GM23248 (cell line): ENCODE results near the gene CYB561A3. TPM values are rescaled to one million over a fixed set of nuclear protein-coding genes. Genes with fewer than 3 reads are reported as not detected.

Experiments used
- DNase-seq: peaks from one replicate; pipeline ENCODE4 v3.0.0-alpha.2; 2015
- H2AFZ ChIP-seq: fragments of 200-600 bp; sonication (generic); 2 replicates; pipeline ENCODE4 v1.6.1; 2016; ENCODE audit warnings: antibody characterized with exemption
- H3F3A ChIP-seq: fragments of 200-600 bp; sonication (generic); 2 replicates; pipeline ENCODE4 v1.6.1; 2016; ENCODE audit warnings: mild to moderate bottlenecking, antibody characterized with exemption, mixed run types; ENCODE audit not compliant: insufficient read depth
- H3K27ac ChIP-seq: fragments of 200-600 bp; sonication (generic); 2 replicates; pipeline ENCODE4 v1.5.1; 2016; ENCODE audit warnings: mild to moderate bottlenecking
- H3K27me3 ChIP-seq: fragments of 200-600 bp; sonication (generic); replicated peaks from 2 replicates; pipeline ENCODE4 v1.6.1; 2016; ENCODE audit warnings: mild to moderate bottlenecking; ENCODE audit not compliant: insufficient read depth
- H3K36me3 ChIP-seq: fragments of 200-600 bp; sonication (generic); 2 replicates; pipeline ENCODE4 v1.6.1; 2016; ENCODE audit warnings: low read depth, mild to moderate bottlenecking
- H3K4me1 ChIP-seq: fragments of 200-600 bp; sonication (generic); 2 replicates; pipeline ENCODE4 v1.6.1; 2016; ENCODE audit warnings: mild to moderate bottlenecking; ENCODE audit not compliant: insufficient read depth
- H3K4me2 ChIP-seq: fragments of 200-600 bp; sonication (generic); one replicate; pipeline ENCODE4 v1.6.1; 2016; ENCODE audit warnings: mild to moderate bottlenecking; ENCODE audit not compliant: unreplicated experiment
- H3K4me3 ChIP-seq: fragments of 200-600 bp; sonication (generic); 2 replicates; pipeline ENCODE4 v1.5.1; 2016; ENCODE audit warnings: mild to moderate bottlenecking
- H3K79me2 ChIP-seq: fragments of 200-600 bp; sonication (generic); 2 replicates; pipeline ENCODE4 v1.6.1; 2016; ENCODE audit warnings: mild to moderate bottlenecking; ENCODE audit not compliant: insufficient read depth
- H3K9ac ChIP-seq: fragments of 200-600 bp; sonication (generic); 2 replicates; pipeline ENCODE4 v1.6.1; 2016; ENCODE audit warnings: mild to moderate bottlenecking
- H3K9me2 ChIP-seq: fragments of 200-600 bp; sonication (generic); 2 replicates; pipeline ENCODE4 v1.6.1; 2016; ENCODE audit warnings: mixed run types, mild to moderate bottlenecking, moderate library complexity; ENCODE audit not compliant: insufficient read depth
- H3K9me3 ChIP-seq: fragments of 200-600 bp; sonication (generic); one replicate; pipeline ENCODE4 v1.6.1; 2017; ENCODE audit warnings: low read depth
- H4K20me1 ChIP-seq: fragments of 200-600 bp; sonication (generic); 2 replicates; pipeline ENCODE4 v1.6.0; 2016; ENCODE audit not compliant: insufficient read depth
- EZH2 ChIP-seq: fragments of 200-600 bp; sonication (generic); IDR thresholded peaks from 2 replicates; pipeline ENCODE4 v1.6.1; 2018; ENCODE audit warnings: antibody characterized with exemption, mild to moderate bottlenecking; ENCODE audit not compliant: insufficient read depth, poor library complexity, severe bottlenecking
- EZH2phosphoT487 ChIP-seq: fragments of 200-600 bp; sonication (generic); IDR thresholded peaks from 2 replicates; pipeline ENCODE4 v1.6.1; 2018; ENCODE audit warnings: antibody characterized with exemption, moderate library complexity, mild to moderate bottlenecking, low read depth; ENCODE audit not compliant: insufficient read depth
- WGBS, 2 experiments: methylation state at CpG; one replicate each; pipeline ENCODE4 v1.1.6; 2015 to 2017; ENCODE audit warnings: low lambda C conversion rate in 2 of 2, low coverage in 1 of 2; ENCODE audit errors: missing lambda C conversion rate in 2 of 2; 5-methylcytosine and 5-hydroxymethylcytosine counted together
- in situ Hi-C: fragments of 300-500 bp; cut with MboI; formaldehyde crosslinking; loops from 2 replicates; pipeline ENCODE4 v1.15.0; 2020
- polyA plus RNA-seq: library from polyadenylated mRNA; unstranded; fragments of >200 nt; fragmentation: Nextera tagmentation; extraction: Ambion mirVana; gene quantifications from 2 replicates; pipeline ENCODE4 v1.2.1, GENCODE V29; 2016
- total RNA-seq: library from RNA; depleted of rRNA; stranded (reverse); fragments of >200 nt; shearing (Covaris generic); gene quantifications from 2 replicates; pipeline ENCODE4 v1.2.3, GENCODE V29; 2014

The CYB561A3 gene
- total and polyA plus RNA-seq, 2 experiments from 2014 or later: 42.9 to 49.0 TPM

DNA sequence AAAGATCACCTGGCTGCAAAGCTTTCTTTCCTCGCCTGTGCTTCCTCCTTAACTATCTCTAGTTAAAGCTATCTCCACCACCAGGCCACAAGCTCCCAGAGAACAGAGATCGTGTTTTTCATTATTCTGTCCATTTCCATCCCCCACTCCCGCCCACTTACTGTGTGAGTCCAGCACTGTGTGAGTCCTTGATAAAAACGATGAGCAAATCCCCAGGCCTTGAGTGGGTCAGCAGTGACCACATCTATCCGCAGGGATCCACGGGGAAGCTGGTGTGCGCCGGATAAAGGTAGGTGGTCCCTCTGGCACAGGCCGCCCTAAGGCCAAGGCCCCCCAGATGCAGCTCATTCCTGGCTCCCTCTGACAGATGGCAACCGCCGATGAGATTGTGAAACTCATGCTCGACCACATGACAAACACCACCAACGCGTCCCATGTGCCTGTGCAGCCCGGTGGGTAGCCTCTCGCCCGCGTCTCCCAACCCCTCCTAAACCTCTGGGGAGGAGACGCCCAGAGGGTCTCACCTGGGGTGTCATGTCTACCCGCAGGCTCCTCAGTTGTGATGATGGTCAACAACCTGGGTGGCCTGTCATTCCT is 19.4 kb downstream of the CYB561A3 start:
- H3K36me3 ChIP-seq: no peaks in the 10 kb centered on the region
- no peak overlapping the region for H3K9ac ChIP-seq
- H3K9me3 ChIP-seq: no peaks in the 10 kb centered on the region
- H4K20me1 ChIP-seq: no peaks in the 10 kb centered on the region
- in situ Hi-C loops: no loop called here
- DNase-seq: no peak
- H3K27ac ChIP-seq: no peak overlapping the region
- H2AFZ ChIP-seq: no peak overlapping the region
- TF ChIP-seq EZH2phosphoT487 (no peak), EZH2 (no peak)
- WGBS, 2 experiments: 91 to 95% methylated on average over 20 of the region's 20 CpGs
- no peaks in the 10 kb centered on the region for H3K9me2 ChIP-seq
- H3K4me1 ChIP-seq: no peaks in the 10 kb centered on the region
- no peak overlapping the region for H3K4me3 ChIP-seq
- H3K79me2 ChIP-seq: no peaks in the 10 kb centered on the region
- H3K27me3 ChIP-seq: no peaks in the 10 kb centered on the region
- H3F3A ChIP-seq: 0 out of 2 replicates have a peak, but pooled peaks cover 6% of the 10 kb centered on the region
- no peak overlapping the region for H3K4me2 ChIP-seq

- Histone ChIP-seq H3F3A (0 out of 2 replicates have a peak, but pooled peaks cover 6% of the 10 kb centered on the region), H3K79me2 (no peaks in the 10 kb centered on the region), H3K27ac (no peak overlapping the region), H3K9ac (no peak overlapping the region), H3K9me2 (no peaks in the 10 kb centered on the region), H3K27me3 (no peaks in the 10 kb centered on the region), H3K4me3 (no peak overlapping the region), H3K4me1 (no peaks in the 10 kb centered on the region), H3K36me3 (no peaks in the 10 kb centered on the region), H3K4me2 (no peak overlapping the region), H4K20me1 (no peaks in the 10 kb centered on the region), H2AFZ (no peak overlapping the region), H3K9me3 (no peaks in the 10 kb centered on the region)
- no peak for DNase-seq
- WGBS, 2 experiments: 98% methylated on average over 4 of the region's 4 CpGs
- in situ Hi-C loops: no loop called here
- TF ChIP-seq EZH2: no peak
- TF ChIP-seq EZH2phosphoT487: no peak
Measured at GRCh38 chr11:61341706-61342105, 20.0 kb downstream of the CYB561A3 start.

DNA sequence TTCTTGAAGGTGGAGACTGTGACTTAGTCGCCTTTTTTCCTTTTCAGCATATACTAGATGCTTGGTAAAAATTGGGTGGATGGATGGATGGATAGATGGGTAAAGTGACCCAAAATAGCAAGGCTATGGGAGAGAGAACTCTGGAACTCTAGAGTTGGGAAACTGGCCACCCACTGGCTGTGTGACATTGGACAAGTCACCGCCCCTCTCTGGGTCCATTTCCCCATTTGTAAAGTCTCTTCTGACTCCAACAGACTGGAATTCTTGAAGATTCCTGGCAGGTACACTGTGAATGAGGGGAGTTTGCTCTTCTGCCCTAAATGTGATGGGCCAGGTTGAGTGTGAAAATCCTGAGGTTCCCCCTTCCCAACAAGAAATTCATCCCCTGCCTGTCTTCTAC is 20.7 kb downstream of the CYB561A3 start:
- DNase-seq: no peak
- H3K4me1 ChIP-seq: no peaks in the 10 kb centered on the region

GRCh38 chr11:61339490-61339878 is 22.2 kb downstream of the CYB561A3 start:
- WGBS, 2 experiments: 92 to 95% methylated on average over 4 of the region's 4 CpGs
- DNase-seq: no peak
- Histone ChIP-seq H4K20me1 (no peaks in the 10 kb centered on the region), H3K4me2 (no peak overlapping the region), H3K79me2 (no peaks in the 10 kb centered on the region), H2AFZ (no peak overlapping the region), H3K9ac (no peak overlapping the region), H3F3A (peaks cover 14% of the 10 kb centered on the region; the same call in 1 of the 2 replicates), H3K27me3 (no peaks in the 10 kb centered on the region), H3K9me3 (no peaks in the 10 kb centered on the region), H3K4me3 (no peak overlapping the region), H3K4me1 (no peaks in the 10 kb centered on the region), H3K36me3 (no peaks in the 10 kb centered on the region), H3K9me2 (no peaks in the 10 kb centered on the region), H3K27ac (no peak overlapping the region)
- TF ChIP-seq EZH2phosphoT487 (no peak), EZH2 (no peak)
- in situ Hi-C loops: loop anchor here (5.0 kb wide), 1 partner anchor 48 kb away; no protein-coding TSS in a partner anchor

More for the DNA sequence above, 20.7 kb downstream of the CYB561A3 start:
- WGBS, 2 experiments: 94 to 100% methylated on average over 2 of the region's 2 CpGs
- H3K9me2 ChIP-seq: no peaks in the 10 kb centered on the region
- TF ChIP-seq EZH2phosphoT487 (no peak), EZH2 (no peak)
- H3F3A ChIP-seq: peaks cover 7% of the 10 kb centered on the region; the same call in 1 of the 2 replicates
- no peak overlapping the region for H3K4me2 ChIP-seq
- H4K20me1 ChIP-seq: no peaks in the 10 kb centered on the region
- H3K9ac ChIP-seq: no peak overlapping the region
- H3K36me3 ChIP-seq: no peaks in the 10 kb centered on the region
- H3K4me3 ChIP-seq: no peak overlapping the region
- H3K9me3 ChIP-seq: no peaks in the 10 kb centered on the region
- in situ Hi-C loops: no loop called here
- H3K27ac ChIP-seq: no peak overlapping the region
- H3K79me2 ChIP-seq: no peaks in the 10 kb centered on the region
- H2AFZ ChIP-seq: no peak overlapping the region
- H3K27me3 ChIP-seq: no peaks in the 10 kb centered on the region
